ENCODE data around the gene RSAD2. TPM values are rescaled to one million over a fixed set of nuclear protein-coding genes. Genes with fewer than 3 reads are reported as not detected.

The RSAD2 gene
- total RNA-seq: 1 to 10 TPM; 9.1 to 9.9 TPM

- Mint-ChIP-seq H3K4me1 (ENCODE audit: low read depth) (peaks cover 66% of the 10 kb centered on the region), H3K9me3 (peaks cover 5% of the 10 kb centered on the region), H3K36me3 (ENCODE audit: low read depth) (peaks cover 4% of the 10 kb centered on the region), H3K27ac (no peak within 1 kb of the TSS), H3K4me3 (peak within 1 kb of the TSS; percentile 68), H3K27me3 (ENCODE audit: low read depth) (no peaks in the 10 kb centered on the region)
- CTCF ChIA-PET: interaction anchor here (0.7 to 5.3 kb wide), 10 partner anchors 11 to 166 kb away, joined by 3 to 54 read pairs (median 4); partner anchors contain the start of gene CMPK2
- intact Hi-C loops (cut with micrococcal nuclease): loop anchor here (1.0 to 10.0 kb wide), 7 partner anchors 11 to 1667 kb away; no protein-coding TSS in a partner anchor
- DNase-seq: peak; percentile 45
Measured at GRCh38 chr2:6877402-6878304, at the start of gene RSAD2. TSS of gene RSAD2 (plus strand) at chr2:6877777. CDS start at chr2:6877801, 24 bp downstream.

GRCh38 chr2:6828299-6828584, 49.3 kb upstream of the RSAD2 start:
- Mint-ChIP-seq H3K4me3 (no peak overlapping the region), H3K4me1 (ENCODE audit: low read depth) (peaks cover 6% of the 10 kb centered on the region), H3K36me3 (ENCODE audit: low read depth) (peaks cover 10% of the 10 kb centered on the region), H3K9me3 (peaks cover 21% of the 10 kb centered on the region), H3K27me3 (ENCODE audit: low read depth) (no peaks in the 10 kb centered on the region), H3K27ac (no peak overlapping the region)
- intact Hi-C loops (cut with micrococcal nuclease): loop anchor here (5.0 kb wide), 1 partner anchor 374 kb away; no protein-coding TSS in a partner anchor
- CTCF ChIA-PET: interaction anchor here (0.8 to 0.9 kb wide), 2 partner anchors 38 to 243 kb away, joined by 3 read pairs; partner anchors contain the start of gene CMPK2
- DNase-seq: no peak

DNA sequence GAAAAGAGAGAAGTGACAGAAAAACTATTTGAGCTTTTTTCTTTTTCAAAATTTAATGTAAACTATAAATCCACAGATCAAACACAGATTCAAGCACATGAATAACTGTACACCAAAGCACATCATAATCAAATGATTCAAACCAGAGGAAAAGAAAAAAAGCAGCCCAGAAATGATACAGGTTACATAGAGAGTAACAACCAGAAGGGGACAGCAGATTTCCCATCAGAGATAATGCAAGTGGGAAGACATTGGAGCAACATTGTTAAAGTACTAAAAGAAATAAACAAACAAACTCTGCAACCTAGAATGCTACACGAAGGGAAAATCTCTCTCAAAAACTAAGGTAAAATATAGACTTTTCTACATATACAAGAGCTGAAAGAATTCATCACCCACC, 46.3 kb upstream of the RSAD2 start:
- peaks cover 33% of the 10 kb centered on the region for H3K9me3 Mint-ChIP-seq
- H3K36me3 Mint-ChIP-seq (ENCODE audit: low read depth): peaks cover 10% of the 10 kb centered on the region
- no peaks in the 10 kb centered on the region for H3K27me3 Mint-ChIP-seq (ENCODE audit: low read depth)
- H3K4me1 Mint-ChIP-seq (ENCODE audit: low read depth): peaks cover 19% of the 10 kb centered on the region
- H3K27ac Mint-ChIP-seq: no peak overlapping the region
- CTCF ChIA-PET: interaction anchor here (0.6 to 0.7 kb wide), 2 partner anchors 220 to 1172 kb away, joined by 3 read pairs; no protein-coding TSS in a partner anchor
- DNase-seq: no peak
- intact Hi-C loops (cut with micrococcal nuclease): no loop called here
- no peak overlapping the region for H3K4me3 Mint-ChIP-seq

DNA sequence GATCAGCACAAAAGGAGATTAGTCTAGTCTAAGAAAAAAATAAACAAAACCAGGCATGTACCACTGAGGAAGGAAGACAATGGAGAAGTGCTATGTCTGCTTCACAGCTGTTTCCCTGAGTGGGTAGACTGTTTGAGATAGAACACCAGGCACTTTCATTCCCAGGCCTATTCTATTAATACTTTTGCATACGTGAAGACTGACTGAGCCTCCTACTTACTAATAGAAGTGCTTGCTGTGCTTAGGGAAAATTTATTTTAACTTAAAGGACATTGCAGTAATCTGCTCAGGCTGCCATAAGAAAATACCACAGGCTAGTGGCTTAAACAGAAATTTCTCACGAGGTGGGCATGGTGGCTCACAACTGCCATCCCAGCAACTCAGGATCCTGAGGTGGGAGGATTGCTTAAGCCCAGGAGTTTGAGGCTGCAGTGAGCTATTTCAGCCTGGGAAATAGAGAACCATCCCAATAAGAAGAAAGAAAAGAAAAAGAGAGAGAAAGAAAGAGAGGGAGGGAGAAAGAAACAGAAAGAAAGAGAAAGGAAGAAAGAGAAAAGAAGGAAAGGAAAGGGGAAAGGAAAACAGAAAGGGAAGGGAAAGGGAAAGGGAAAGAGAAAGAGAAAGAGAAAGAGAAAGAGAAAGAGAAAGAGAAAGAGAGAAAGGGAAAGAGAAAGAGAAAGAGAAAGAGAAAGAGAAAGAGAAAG, 44.8 kb upstream of the RSAD2 start:
- Mint-ChIP-seq H3K36me3 (ENCODE audit: low read depth) (peaks cover 10% of the 10 kb centered on the region), H3K27ac (peak overlapping the region; percentile 44), H3K4me3 (no peak overlapping the region), H3K27me3 (ENCODE audit: low read depth) (no peaks in the 10 kb centered on the region), H3K9me3 (peaks cover 33% of the 10 kb centered on the region), H3K4me1 (ENCODE audit: low read depth) (peaks cover 22% of the 10 kb centered on the region)
- no peak for DNase-seq
- CTCF ChIA-PET: interaction anchor here (3.4 kb wide), 1 partner anchor 33 kb away, joined by 15 read pairs; the partner anchor contains the start of gene CMPK2
- intact Hi-C loops (cut with micrococcal nuclease): no loop called here

GRCh38 chr2:6833300-6833604, 44.3 kb upstream of the RSAD2 start:
- Mint-ChIP-seq H3K9me3 (peaks cover 35% of the 10 kb centered on the region), H3K4me1 (ENCODE audit: low read depth) (peaks cover 19% of the 10 kb centered on the region), H3K27me3 (ENCODE audit: low read depth) (no peaks in the 10 kb centered on the region), H3K36me3 (ENCODE audit: low read depth) (peaks cover 13% of the 10 kb centered on the region), H3K4me3 (no peak overlapping the region), H3K27ac (no peak overlapping the region)
- intact Hi-C loops (cut with micrococcal nuclease): no loop called here
- CTCF ChIA-PET: interaction anchor here (3.4 kb wide), 1 partner anchor 33 kb away, joined by 15 read pairs; the partner anchor contains the start of gene CMPK2
- no peak for DNase-seq

- intact Hi-C loops (cut with micrococcal nuclease): loop anchor here (2.0 kb wide), 1 partner anchor 31 kb away; the partner anchor contains the start of gene CMPK2
- peaks cover 19% of the 10 kb centered on the region for H3K4me1 Mint-ChIP-seq (ENCODE audit: low read depth)
- H3K27ac Mint-ChIP-seq: no peak overlapping the region
- no peaks in the 10 kb centered on the region for H3K27me3 Mint-ChIP-seq (ENCODE audit: low read depth)
- H3K36me3 Mint-ChIP-seq (ENCODE audit: low read depth): peaks cover 14% of the 10 kb centered on the region
- peaks cover 36% of the 10 kb centered on the region for H3K9me3 Mint-ChIP-seq
- H3K4me3 Mint-ChIP-seq: no peak overlapping the region
- CTCF ChIA-PET: interaction anchor here (1.2 to 3.4 kb wide), 2 partner anchors 32 to 44 kb away, joined by 3 to 15 read pairs; partner anchors contain the start of genes CMPK2 and RSAD2
- DNase-seq: no peak
Measured at GRCh38 chr2:6834163-6834562, 43.4 kb upstream of the RSAD2 start.

DNA sequence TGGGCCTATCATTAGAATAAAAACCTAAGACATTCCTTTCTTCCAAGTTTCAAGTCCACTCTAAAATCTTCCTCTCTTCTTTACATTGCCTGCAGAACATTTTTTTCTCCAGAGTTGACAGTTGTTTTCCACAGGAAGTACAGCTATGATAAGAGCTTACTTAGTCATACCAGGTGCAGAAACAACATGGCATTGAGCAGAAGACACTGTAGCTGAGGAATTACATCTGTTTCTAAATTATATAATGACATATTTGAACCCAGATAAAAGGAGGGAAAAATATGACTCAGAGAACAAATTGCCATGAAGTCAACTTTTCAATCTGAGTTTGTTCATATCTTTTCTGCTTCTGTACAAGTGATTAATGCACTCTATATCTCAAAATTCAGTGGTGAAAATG, 42.1 kb upstream of the RSAD2 start:
- Mint-ChIP-seq H3K27me3 (ENCODE audit: low read depth) (no peaks in the 10 kb centered on the region), H3K36me3 (ENCODE audit: low read depth) (peaks cover 18% of the 10 kb centered on the region), H3K9me3 (peaks cover 33% of the 10 kb centered on the region), H3K4me3 (no peak overlapping the region), H3K4me1 (ENCODE audit: low read depth) (peaks cover 19% of the 10 kb centered on the region), H3K27ac (peak overlapping the region; percentile 1)
- CTCF ChIA-PET: interaction anchor here (1.0 to 3.4 kb wide), 2 partner anchors 10 to 31 kb away, joined by 3 to 15 read pairs; partner anchors contain the start of gene CMPK2
- DNase-seq: no peak
- intact Hi-C loops (cut with micrococcal nuclease): loop anchor here (1.0 to 5.0 kb wide), 6 partner anchors 29 to 1847 kb away; partner anchors contain the start of genes CMPK2, ID2 and RSAD2

DNA sequence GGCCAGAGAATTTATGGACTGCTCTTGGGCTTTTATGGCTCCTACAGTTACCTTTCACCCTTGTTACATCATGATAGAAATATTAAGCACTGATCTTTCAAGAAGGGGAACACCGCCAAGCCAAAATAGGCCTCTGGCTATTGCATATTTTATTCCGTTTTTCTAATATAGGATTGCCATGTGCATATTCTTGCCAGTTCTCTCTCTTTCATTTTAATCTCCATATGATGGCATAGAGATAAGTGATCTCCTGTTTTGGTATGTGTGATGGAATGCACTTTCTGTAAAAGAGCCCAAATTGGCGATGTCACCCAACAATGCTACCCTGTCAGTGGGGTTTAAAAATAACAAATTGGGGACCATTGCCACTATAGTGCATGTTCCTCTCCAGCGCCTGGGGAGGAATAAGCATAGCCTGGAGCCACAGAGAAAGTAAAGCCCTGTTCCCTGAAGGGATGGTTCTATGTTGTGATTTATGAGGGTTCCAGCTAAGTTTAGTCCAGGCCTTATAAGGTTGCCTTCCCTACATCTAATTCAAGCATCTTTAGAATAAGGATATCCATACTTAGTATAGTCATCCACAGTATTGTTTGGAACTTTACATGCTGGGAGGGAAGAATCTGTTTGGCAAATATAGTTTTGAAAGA, 38.8 kb upstream of the RSAD2 start:
- no peak for DNase-seq
- peaks cover 16% of the 10 kb centered on the region for H3K4me1 Mint-ChIP-seq (ENCODE audit: low read depth)
- no peak overlapping the region for H3K4me3 Mint-ChIP-seq
- intact Hi-C loops (cut with micrococcal nuclease): loop anchor here (5.0 kb wide), 1 partner anchor 1844 kb away; the partner anchor contains the start of gene ID2
- H3K36me3 Mint-ChIP-seq (ENCODE audit: low read depth): peaks cover 16% of the 10 kb centered on the region
- H3K27me3 Mint-ChIP-seq (ENCODE audit: low read depth): no peaks in the 10 kb centered on the region
- no peak overlapping the region for H3K27ac Mint-ChIP-seq
- H3K9me3 Mint-ChIP-seq: peaks cover 32% of the 10 kb centered on the region
- CTCF ChIA-PET: no interaction called here

- H3K27me3 Mint-ChIP-seq (ENCODE audit: low read depth): no peaks in the 10 kb centered on the region
- H3K27ac Mint-ChIP-seq: no peak overlapping the region
- no peak for DNase-seq
- intact Hi-C loops (cut with micrococcal nuclease): no loop called here
- H3K4me3 Mint-ChIP-seq: no peak overlapping the region
- CTCF ChIA-PET: interaction anchor here (0.8 kb wide), 1 partner anchor 81 kb away, joined by 3 read pairs; no protein-coding TSS in a partner anchor
- peaks cover 49% of the 10 kb centered on the region for H3K9me3 Mint-ChIP-seq
- no peaks in the 10 kb centered on the region for H3K4me1 Mint-ChIP-seq (ENCODE audit: low read depth)
- H3K36me3 Mint-ChIP-seq (ENCODE audit: low read depth): peaks cover 33% of the 10 kb centered on the region
Measured at GRCh38 chr2:6841537-6842287, 35.9 kb upstream of the RSAD2 start.

- CTCF ChIA-PET: interaction anchor here (0.6 kb wide), 1 partner anchor 218 kb away, joined by 4 read pairs; no protein-coding TSS in a partner anchor
- DNase-seq: peak; percentile 48
- no peak overlapping the region for H3K4me3 Mint-ChIP-seq
- intact Hi-C loops (cut with micrococcal nuclease): loop anchor here (1.0 kb wide), 1 partner anchor 9 kb away; no protein-coding TSS in a partner anchor
- H3K9me3 Mint-ChIP-seq: peaks cover 65% of the 10 kb centered on the region
- H3K27me3 Mint-ChIP-seq (ENCODE audit: low read depth): no peaks in the 10 kb centered on the region
- no peak overlapping the region for H3K27ac Mint-ChIP-seq
- peaks cover 2% of the 10 kb centered on the region for H3K4me1 Mint-ChIP-seq (ENCODE audit: low read depth)
- peaks cover 46% of the 10 kb centered on the region for H3K36me3 Mint-ChIP-seq (ENCODE audit: low read depth)
Measured at GRCh38 chr2:6845312-6845711, 32.3 kb upstream of the RSAD2 start.

DNA sequence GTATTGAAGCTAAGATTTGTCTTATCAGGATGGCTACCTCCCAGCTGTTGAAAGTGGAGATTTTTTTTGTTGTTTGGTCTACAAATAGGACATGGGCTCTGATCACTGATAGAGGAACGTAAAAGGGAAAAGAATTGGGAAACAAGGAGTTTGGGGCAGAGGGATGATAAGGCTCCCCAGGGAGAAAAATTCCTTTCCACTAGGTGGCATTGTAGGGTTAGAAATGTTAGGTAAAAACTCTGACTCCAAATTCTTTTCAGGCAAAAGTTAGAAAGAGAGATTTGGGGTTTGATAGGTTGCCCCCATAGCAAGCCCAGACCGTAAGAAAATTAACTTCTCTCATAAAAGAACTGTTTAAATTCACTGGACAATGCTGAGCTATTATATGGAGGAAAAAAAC, 31.7 kb upstream of the RSAD2 start:
- H3K4me3 Mint-ChIP-seq: no peak overlapping the region
- CTCF ChIA-PET: interaction anchor here (0.6 kb wide), 1 partner anchor 217 kb away, joined by 4 read pairs; no protein-coding TSS in a partner anchor
- H3K4me1 Mint-ChIP-seq (ENCODE audit: low read depth): peaks cover 2% of the 10 kb centered on the region
- no peak overlapping the region for H3K27ac Mint-ChIP-seq
- no peaks in the 10 kb centered on the region for H3K27me3 Mint-ChIP-seq (ENCODE audit: low read depth)
- intact Hi-C loops (cut with micrococcal nuclease): loop anchor here (1.0 kb wide), 1 partner anchor 10 kb away; no protein-coding TSS in a partner anchor
- DNase-seq: no peak
- peaks cover 49% of the 10 kb centered on the region for H3K36me3 Mint-ChIP-seq (ENCODE audit: low read depth)
- H3K9me3 Mint-ChIP-seq: peaks cover 65% of the 10 kb centered on the region
